Mucosa of descending colon (tissue), 3 donors: ENCODE measurements around the gene PRKACG. TPM values are rescaled to one million over a fixed set of nuclear protein-coding genes. Genes with fewer than 3 reads are reported as not detected.

Source experiments
- ATAC-seq: fragments of 200-7000 bp; cut with Tn5 transposase; one replicate; pipeline ENCODE4 v1.9.1; 2020; ENCODE audit warnings: mild to moderate bottlenecking, moderate library complexity
- DNase-seq, 3 donors: peaks; one replicate each; pipeline ENCODE4 v3.0.0-alpha.2; 2020
- H3K36me3 ChIP-seq: fragments of 200-600 bp; one replicate; pipeline ENCODE4 v1.8.0; 2021; ENCODE audit warnings: low read depth, mild to moderate bottlenecking
- H3K4me1 ChIP-seq: fragments of 200-600 bp; one replicate; pipeline ENCODE4 v1.8.0; 2021; ENCODE audit warnings: low read depth, mild to moderate bottlenecking
- H3K4me3 ChIP-seq: fragments of 200-600 bp; one replicate; pipeline ENCODE4 v1.8.0; 2021; ENCODE audit warnings: mild to moderate bottlenecking
- H3K9me3 ChIP-seq: fragments of 200-600 bp; one replicate; pipeline ENCODE4 v1.8.0; 2021; ENCODE audit warnings: mild to moderate bottlenecking
- CTCF ChIP-seq: fragments of 200-600 bp; IDR thresholded peaks from one replicate; pipeline ENCODE4 v1.8.0; 2022; ENCODE audit warnings: antibody characterized with exemption, mild to moderate bottlenecking
- intact Hi-C, 2 donors: fragments of 100-400 bp; cut with DNase I in 1 of 2; cut with micrococcal nuclease in 1 of 2; formaldehyde crosslinking; loops; one replicate each; pipeline versions ENCODE4 v1.11.0 to v1.11.1; 2022; cut with DNase I, micrococcal nuclease
- total RNA-seq, 3 donors: library from RNA; stranded (reverse); fragmentation: NEBNext Ultra II Directional in 2 of 3; extraction: Animal tissue kit (Norgen Biotek cat#: 25700) in 2 of 3; gene quantifications; one replicate each; pipeline versions ENCODE4 v1.2.1 to v1.2.4, GENCODE V29; 2021 to 2023
- donor health status: DM: no; HTN: no; CAD: no; lungs with moderate emphysema.
- donor health status: DM: no; HTN: no; CAD: no.
- donor health status: DM: no; HTN: yes; CAD: no.

Gene PRKACG
- total RNA-seq, 3 donors from 2014 or later, result not detected

- intact Hi-C loops, result no loop called here
- no peaks in the 10 kb centered on the region for H3K9me3 ChIP-seq
These were observed 30.6 kb upstream of the PRKACG start for GRCh38 chr9:69044240-69045219.

GRCh38 chr9:69040646-69041045 lies 26.7 kb upstream of the PRKACG start:
- intact Hi-C loops, result no loop called here
- DNase-seq, result no peak
- no peak overlapping the region for H3K4me3 ChIP-seq
- H3K9me3 ChIP-seq, result no peaks in the 10 kb centered on the region
- H3K4me1 ChIP-seq, result no peaks in the 10 kb centered on the region
- no peak for TF ChIP-seq CTCF
- H3K36me3 ChIP-seq, result no peaks in the 10 kb centered on the region
- no peak for ATAC-seq

More at GRCh38 chr9:69044240-69045219, 30.6 kb upstream of the PRKACG start:
- TF ChIP-seq CTCF, result no peak
- ATAC-seq, result peak; percentile 60
- Histone ChIP-seq H3K4me3 (no peak overlapping the region), H3K36me3 (no peaks in the 10 kb centered on the region), H3K4me1 (no peaks in the 10 kb centered on the region)
- no peak for DNase-seq

GRCh38 chr9:69036799-69037198 lies 22.9 kb upstream of the PRKACG start:
- DNase-seq (no peak), ATAC-seq (no peak)
- H3K4me1 ChIP-seq, result peaks cover 3% of the 10 kb centered on the region
- H3K36me3 ChIP-seq, result no peaks in the 10 kb centered on the region
- TF ChIP-seq CTCF, result no peak
- no peak overlapping the region for H3K4me3 ChIP-seq
- intact Hi-C loops, result no loop called here
- no peaks in the 10 kb centered on the region for H3K9me3 ChIP-seq

GRCh38 chr9:69036309-69036708 lies 22.4 kb upstream of the PRKACG start:
- DNase-seq (peak in 1 of 3 donors; percentile 38), ATAC-seq (peak; percentile 34)
- intact Hi-C loops, result no loop called here
- Histone ChIP-seq H3K4me1 (peaks cover 3% of the 10 kb centered on the region), H3K9me3 (no peaks in the 10 kb centered on the region), H3K4me3 (peak overlapping the region; percentile 31), H3K36me3 (no peaks in the 10 kb centered on the region)
- no peak for TF ChIP-seq CTCF

- ATAC-seq (peak; percentile 98), DNase-seq (peak; percentile 87 to 93 (median 87))
- no peaks in the 10 kb centered on the region for H3K36me3 ChIP-seq
- H3K9me3 ChIP-seq, result no peaks in the 10 kb centered on the region
- peak; percentile 99 for TF ChIP-seq CTCF
- H3K4me1 ChIP-seq, result peaks cover 3% of the 10 kb centered on the region
- intact Hi-C loops, result no loop called here
- peak within 1 kb of the TSS; percentile 31 for H3K4me3 ChIP-seq
These were observed 21.8 kb upstream of the PRKACG start, which contains the start of gene FXN for GRCh38 chr9:69035438-69036308. TSS of gene FXN (plus strand) at chr9:69035752. CDS start at chr9:69035783, 31 bp downstream.
